ENCODE data around the gene CLPTM1L.
"Not testable (repeated sequence)": the region's sequence is repeated elsewhere in the genome, so short reads cannot be mapped to it uniquely, and the experiment has no call there.

The CLPTM1L gene

GRCh38 chr5:1348986-1349245, 4.0 kb upstream of the CLPTM1L start:
- DNase-seq (ENCODE audit: extremely low spot score), result no peak
- POLR2A ChIA-PET, result interaction anchor here (1.0 to 1.1 kb wide), 2 partner anchors 9 to 37 kb away, joined by 3 read pairs; no protein-coding TSS in a partner anchor
- TF ChIP-seq LEF1 (IDR thresholded peaks at IDR 0.05; ENCODE audit: borderline replicate concordance), result no peak
- TF ChIP-seq L3MBTL2 (conservative IDR thresholded peaks at IDR 0.05), result no peak
- TF ChIP-seq HDGF (IDR thresholded peaks at IDR 0.05; ENCODE audit: borderline replicate concordance), result no peak
- TF ChIP-seq SP1 (IDR thresholded peaks at IDR 0.05), result no peak
- CTCF ChIA-PET, result no interaction called here

- CTCF ChIA-PET, result no interaction called here
- POLR2A ChIA-PET, result interaction anchor here (1.5 to 4.3 kb wide), 3 partner anchors 11 to 20 kb away, joined by 4 to 26 read pairs (median 5); no protein-coding TSS in a partner anchor
- DNase-seq (ENCODE audit: extremely low spot score), result no peak
- TF ChIP-seq LEF1 (IDR thresholded peaks at IDR 0.05; ENCODE audit: borderline replicate concordance), result no peak
- no peak for TF ChIP-seq FOXM1 (IDR thresholded peaks at IDR 0.05; ENCODE audit: borderline replicate concordance)
- no peak for TF ChIP-seq FOXA1 (IDR thresholded peaks at IDR 0.05)
- TF ChIP-seq ARNT (IDR thresholded peaks at IDR 0.05), result no peak
- no peak for TF ChIP-seq HDGF (IDR thresholded peaks at IDR 0.05; ENCODE audit: borderline replicate concordance)
- TF ChIP-seq L3MBTL2 (conservative IDR thresholded peaks at IDR 0.05), result no peak
- TF ChIP-seq BHLHE40 (IDR thresholded peaks at IDR 0.05; ENCODE audit: borderline replicate concordance), result no peak
These were observed 2.7 kb upstream of the CLPTM1L start for GRCh38 chr5:1347571-1347970.

GRCh38 chr5:1346627-1347440, 1.9 kb upstream of the CLPTM1L start:
- CTCF ChIA-PET, result no interaction called here
- DNase-seq (ENCODE audit: extremely low spot score), result no peak
- POLR2A ChIA-PET, result interaction anchor here (1.5 to 4.3 kb wide), 4 partner anchors 8 to 19 kb away, joined by 4 to 26 read pairs (median 9); no protein-coding TSS in a partner anchor
- TF ChIP-seq CTBP1 (IDR thresholded peaks at IDR 0.05; ENCODE audit: borderline replicate concordance), result no peak
- TF ChIP-seq SP1 (IDR thresholded peaks at IDR 0.05), result no peak

GRCh38 chr5:1345876-1346626, 1.2 kb upstream of the CLPTM1L start:
- CTCF ChIA-PET, result no interaction called here
- POLR2A ChIA-PET, result interaction anchor here (1.5 to 4.3 kb wide), 5 partner anchors 9 to 39 kb away, joined by 4 to 26 read pairs (median 7); no protein-coding TSS in a partner anchor
- no peak for DNase-seq (ENCODE audit: extremely low spot score)
- no peak for TF ChIP-seq HDGF (IDR thresholded peaks at IDR 0.05; ENCODE audit: borderline replicate concordance)
- TF ChIP-seq CTBP1 (IDR thresholded peaks at IDR 0.05; ENCODE audit: borderline replicate concordance), result no peak
- no peak for TF ChIP-seq FOXK2 (IDR thresholded peaks at IDR 0.05)
- no peak for TF ChIP-seq ZNF384 (IDR thresholded peaks at IDR 0.05)

- TF ChIP-seq PKNOX1 (IDR thresholded peaks at IDR 0.05) (no peak), SUZ12 (IDR thresholded peaks at IDR 0.05) (no peak), ZNF384 (IDR thresholded peaks at IDR 0.05) (no peak), L3MBTL2 (conservative IDR thresholded peaks at IDR 0.05) (peak; percentile 27; the same call in 1 of the 2 replicates)
- ChIA-PET POLR2A (interaction anchor here (0.8 to 4.3 kb wide), 7 partner anchors 9 to 309 kb away, joined by 3 to 26 read pairs (median 5); no protein-coding TSS in a partner anchor), CTCF (no interaction called here)
- DNase-seq (ENCODE audit: extremely low spot score), result peak; percentile 38
These were observed 683 bp downstream of the CLPTM1L start for GRCh38 chr5:1343931-1344901.

GRCh38 chr5:1343315-1343751, 1.6 kb downstream of the CLPTM1L start:
- no peak for TF ChIP-seq SUZ12 (IDR thresholded peaks at IDR 0.05)
- TF ChIP-seq LEF1 (IDR thresholded peaks at IDR 0.05; ENCODE audit: borderline replicate concordance), result no peak
- no peak for TF ChIP-seq ZNF384 (IDR thresholded peaks at IDR 0.05)
- TF ChIP-seq SP1 (IDR thresholded peaks at IDR 0.05), result no peak
- TF ChIP-seq ELF4 (IDR thresholded peaks at IDR 0.05), result no peak
- TF ChIP-seq CTBP1 (IDR thresholded peaks at IDR 0.05; ENCODE audit: borderline replicate concordance), result no peak
- TF ChIP-seq FOXK2 (IDR thresholded peaks at IDR 0.05), result no peak
- no peak for TF ChIP-seq BHLHE40 (IDR thresholded peaks at IDR 0.05; ENCODE audit: borderline replicate concordance)
- no peak for TF ChIP-seq ARNT (IDR thresholded peaks at IDR 0.05)
- no peak for TF ChIP-seq L3MBTL2 (conservative IDR thresholded peaks at IDR 0.05)
- no peak for TF ChIP-seq HDGF (IDR thresholded peaks at IDR 0.05; ENCODE audit: borderline replicate concordance)
- no peak for TF ChIP-seq FOXA1 (IDR thresholded peaks at IDR 0.05)
- no peak for TF ChIP-seq TARDBP (IDR thresholded peaks at IDR 0.05)
- no peak for TF ChIP-seq FOXM1 (IDR thresholded peaks at IDR 0.05; ENCODE audit: borderline replicate concordance)
- no peak for TF ChIP-seq PKNOX1 (IDR thresholded peaks at IDR 0.05)
- no peak for TF ChIP-seq NFRKB (IDR thresholded peaks at IDR 0.05)
- DNase-seq (ENCODE audit: extremely low spot score), result no peak
- ChIA-PET POLR2A (interaction anchor here (0.8 kb wide), 1 partner anchor 291 kb away, joined by 4 read pairs; no protein-coding TSS in a partner anchor), CTCF (interaction anchor here (0.7 kb wide), 1 partner anchor 310 kb away, joined by 3 read pairs; no protein-coding TSS in a partner anchor)

- DNase-seq (ENCODE audit: extremely low spot score); POLR2A ChIA-PET; CTCF ChIA-PET: not testable (repeated sequence)
These were observed 2.2 kb downstream of the CLPTM1L start for GRCh38 chr5:1342711-1343110.

Measured in HEK293T (cell line).